GM19043 (cell line): Measurements from ENCODE around the gene TREML4.
"Not testable (repeated sequence)": the region's sequence is repeated elsewhere in the genome, so short reads cannot be mapped to it uniquely, and the experiment has no call there.

ENCODE experiments used
- ATAC-seq: cut with Tn5 transposase; IDR thresholded peaks from one replicate; pipeline ENCODE4 v1.9.1; 2021; ENCODE audit warnings: low read depth; ENCODE audit not compliant: unreplicated experiment

The TREML4 gene

DNA sequence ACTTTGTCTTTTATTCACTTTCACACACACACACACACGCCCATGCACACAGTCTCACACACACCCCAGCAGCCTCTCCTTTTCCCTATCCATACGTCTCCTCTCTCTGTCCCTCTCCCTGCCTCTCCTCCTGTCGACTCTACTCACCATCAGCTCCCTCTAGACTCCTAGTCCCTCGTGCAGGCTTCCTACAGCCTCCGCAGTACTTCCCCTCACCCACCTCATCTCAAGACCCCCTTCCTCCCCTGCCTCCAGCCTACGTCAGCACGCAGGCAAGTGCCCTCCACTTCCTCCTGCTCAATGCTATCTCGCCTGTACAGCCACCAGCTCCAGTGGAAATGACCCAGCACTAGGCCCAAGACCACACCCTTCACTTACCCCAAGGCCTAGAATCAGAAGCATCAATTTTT lies 26.4 kb upstream of the TREML4 start:
- no peak for ATAC-seq

DNA sequence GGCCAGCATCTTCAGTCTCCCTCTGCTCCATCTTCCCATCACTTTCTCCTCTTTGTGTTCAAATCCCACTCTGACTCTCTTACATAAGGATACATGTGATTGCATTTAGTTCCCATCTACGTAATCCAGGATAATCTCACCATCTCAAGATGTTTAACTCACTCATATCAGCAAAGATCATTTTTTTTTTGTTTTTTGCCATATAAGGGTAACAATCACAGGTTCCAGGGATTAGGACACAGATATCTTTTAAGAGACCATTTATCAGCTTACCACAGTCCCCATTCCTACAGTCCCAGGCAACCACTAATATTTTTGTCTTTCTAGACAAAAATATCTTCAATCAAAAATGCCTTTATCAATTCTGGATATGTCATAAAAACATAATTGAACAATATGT lies 24.0 kb upstream of the TREML4 start:
- no peak for ATAC-seq

DNA sequence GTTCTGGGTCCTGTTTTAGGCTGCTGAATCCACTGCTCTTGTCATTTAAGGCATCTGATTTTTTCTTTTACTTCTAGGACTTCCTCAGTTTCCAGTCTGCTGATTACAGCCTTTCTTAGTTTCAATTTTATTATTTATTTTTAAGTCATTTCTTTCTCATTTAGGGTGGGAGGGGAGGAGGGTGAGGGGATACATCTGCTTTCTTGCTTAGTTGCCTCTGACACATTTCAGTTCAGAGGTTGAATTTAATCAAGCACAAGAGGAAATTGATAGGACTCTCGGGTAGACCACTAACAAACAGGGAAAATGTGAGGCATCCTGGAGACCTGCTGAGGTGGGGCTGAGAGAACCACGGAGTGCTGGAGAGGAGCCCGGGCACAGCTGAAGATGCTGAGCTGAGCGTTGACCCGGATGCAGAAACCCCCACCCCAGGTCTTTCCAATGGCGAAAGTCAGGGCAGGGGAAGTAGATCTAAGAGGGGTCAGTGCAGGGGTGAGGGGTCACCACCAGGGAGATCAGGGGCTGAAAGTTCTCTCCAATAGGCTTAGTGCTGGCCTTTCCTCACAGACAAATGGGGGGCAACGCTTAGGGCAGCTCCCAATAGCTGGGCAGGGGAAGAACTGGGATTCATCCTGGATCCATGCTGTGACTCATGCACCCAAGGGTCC lies 19.6 kb upstream of the TREML4 start:
- ATAC-seq, result no peak

DNA sequence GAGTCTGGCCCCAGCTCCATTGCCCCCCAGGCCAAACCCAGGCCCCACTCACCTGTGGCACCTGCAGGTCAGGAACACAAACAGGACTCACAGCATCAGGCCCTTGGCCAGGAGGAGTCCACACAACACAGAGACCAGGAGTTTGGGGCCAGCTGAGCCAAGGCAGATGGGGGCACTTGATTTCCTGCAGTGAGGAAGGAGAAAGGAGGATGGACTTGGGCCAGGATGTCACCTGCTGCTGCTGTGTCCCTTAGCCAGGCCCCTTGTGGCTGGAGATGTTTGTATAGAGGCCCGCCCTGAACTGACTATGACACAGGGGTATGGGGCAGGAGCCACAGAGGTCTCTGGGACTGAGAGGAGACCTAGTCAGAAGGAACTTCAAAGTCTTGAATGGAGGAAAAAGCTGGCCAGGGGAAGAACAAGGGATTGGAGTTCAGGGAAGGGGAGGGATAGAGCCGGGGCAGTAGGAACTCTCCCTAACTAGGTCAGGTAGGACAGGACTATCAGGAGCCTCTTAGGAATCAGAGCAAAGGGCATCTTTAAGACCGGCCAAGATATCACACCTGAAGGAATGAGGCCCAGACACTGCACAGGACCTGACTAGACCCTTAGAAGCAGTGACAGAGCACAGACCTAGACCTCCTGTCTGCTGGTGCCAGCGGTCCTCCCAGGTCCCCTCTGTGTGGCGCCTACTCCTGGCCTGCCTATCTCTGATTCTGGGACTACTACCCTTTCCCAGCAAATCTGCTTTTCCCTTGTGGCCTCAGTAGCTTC lies 18.4 kb upstream of the TREML4 start:
- no peak for ATAC-seq

DNA sequence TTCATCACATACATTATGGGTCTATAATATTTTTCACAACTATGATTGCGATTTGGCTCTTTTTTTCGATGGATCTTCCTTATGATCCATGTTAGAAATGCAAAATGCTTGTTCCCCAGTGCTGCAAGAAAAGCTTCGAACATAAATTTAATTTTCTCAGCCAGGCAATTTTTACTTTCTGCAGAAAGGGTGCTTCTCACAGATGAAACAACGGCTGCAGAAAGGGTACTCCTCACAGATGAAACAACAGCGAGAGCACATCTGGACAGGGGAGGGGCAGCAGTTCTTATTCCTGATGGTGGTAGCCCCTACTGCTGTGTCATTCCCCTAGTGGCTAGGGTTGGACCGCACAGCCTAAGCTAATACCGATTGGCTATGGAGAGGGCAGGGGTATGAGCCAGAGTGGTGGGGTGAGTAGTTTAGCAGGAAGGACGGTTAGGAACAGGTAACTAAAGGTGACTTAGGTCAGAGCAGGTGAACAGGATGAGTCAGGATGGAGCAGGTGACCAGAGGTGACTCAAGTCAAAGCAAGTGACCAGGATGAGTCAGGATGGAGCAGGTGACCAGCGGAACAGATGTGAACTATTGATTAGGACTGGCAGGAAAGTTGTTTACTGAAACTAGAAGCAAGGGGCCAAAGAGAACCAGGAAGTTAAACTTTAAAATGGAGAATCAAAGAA lies 13.4 kb upstream of the TREML4 start:
- no peak for ATAC-seq

DNA sequence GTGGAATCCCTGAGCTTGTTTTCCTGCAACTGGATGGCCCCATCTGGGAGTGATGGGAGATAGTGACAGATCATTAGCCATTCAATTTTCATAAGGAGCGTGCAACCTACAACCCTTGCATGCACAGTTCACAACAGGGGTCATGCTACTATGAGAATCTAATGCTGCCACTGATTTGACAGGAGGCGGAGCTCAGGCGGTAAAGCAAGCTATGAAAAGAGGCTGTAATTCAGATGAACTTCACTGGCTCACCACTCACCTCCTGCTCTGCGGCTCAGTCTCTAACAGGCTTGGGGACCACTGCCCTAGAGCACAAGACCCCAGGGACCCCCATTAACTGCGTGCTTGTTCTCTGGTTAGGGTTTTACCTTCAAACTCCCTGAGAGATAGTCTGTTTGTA lies 12.4 kb upstream of the TREML4 start:
- no peak for ATAC-seq

DNA sequence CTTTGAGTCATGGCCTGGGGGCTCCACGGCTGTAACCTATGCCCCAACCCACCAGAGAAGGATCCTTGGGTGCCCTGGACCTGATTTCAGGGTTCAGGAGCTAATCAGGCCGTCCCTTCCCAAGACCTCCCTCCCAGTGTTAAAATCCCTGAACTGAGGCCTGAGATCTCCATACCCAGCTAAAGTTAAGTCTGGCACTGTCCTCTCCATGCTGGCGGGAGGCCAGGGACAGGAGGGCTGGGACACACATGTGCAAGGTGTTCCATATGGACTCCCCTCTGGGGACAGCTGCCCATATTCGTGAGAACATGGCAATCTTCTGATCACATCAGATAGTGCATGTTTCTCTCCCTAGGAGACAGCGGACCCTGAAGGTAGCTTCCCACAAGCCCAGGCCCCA lies 11.5 kb upstream of the TREML4 start:
- ATAC-seq, result no peak

DNA sequence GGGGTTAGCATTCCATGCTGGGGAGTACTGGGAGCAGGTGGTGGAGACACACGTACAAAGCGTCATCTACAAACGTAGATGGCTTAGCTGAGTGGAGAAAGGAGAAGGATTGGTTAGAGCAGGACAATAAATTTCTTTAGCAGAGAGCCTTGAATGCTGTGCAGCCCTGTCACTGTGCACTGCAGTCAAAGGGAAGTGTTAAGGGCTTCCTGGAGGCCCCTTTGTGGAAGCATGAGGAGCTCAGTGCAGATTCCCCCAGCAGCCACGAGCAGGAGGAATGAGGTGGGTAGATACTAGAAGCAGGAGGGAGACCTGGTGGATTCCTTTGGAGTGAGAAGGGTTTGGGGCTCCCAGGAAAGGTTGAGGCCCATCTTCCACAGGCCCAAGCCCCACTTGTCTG lies 6.1 kb upstream of the TREML4 start:
- ATAC-seq, result no peak

DNA sequence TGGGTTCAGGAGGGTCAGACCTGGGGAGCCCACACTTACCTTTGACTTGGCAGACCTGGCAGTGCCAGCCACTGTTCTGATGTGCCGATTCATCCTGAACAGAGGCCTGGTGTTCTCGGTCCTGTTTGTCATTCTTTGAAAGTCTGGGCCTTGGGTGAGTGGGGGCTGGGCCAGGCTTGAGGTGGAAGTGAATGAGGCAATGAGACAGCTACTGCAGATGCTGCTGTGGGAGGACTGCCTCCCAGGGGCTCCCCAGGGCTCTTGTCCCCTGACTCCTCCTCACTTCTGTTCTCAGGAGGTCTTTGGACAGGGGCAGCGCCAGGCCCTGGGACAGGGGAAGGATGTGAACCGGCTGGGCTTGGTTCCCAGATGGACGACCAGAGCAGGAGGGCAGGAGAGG lies 5.6 kb upstream of the TREML4 start:
- ATAC-seq, result no peak

DNA sequence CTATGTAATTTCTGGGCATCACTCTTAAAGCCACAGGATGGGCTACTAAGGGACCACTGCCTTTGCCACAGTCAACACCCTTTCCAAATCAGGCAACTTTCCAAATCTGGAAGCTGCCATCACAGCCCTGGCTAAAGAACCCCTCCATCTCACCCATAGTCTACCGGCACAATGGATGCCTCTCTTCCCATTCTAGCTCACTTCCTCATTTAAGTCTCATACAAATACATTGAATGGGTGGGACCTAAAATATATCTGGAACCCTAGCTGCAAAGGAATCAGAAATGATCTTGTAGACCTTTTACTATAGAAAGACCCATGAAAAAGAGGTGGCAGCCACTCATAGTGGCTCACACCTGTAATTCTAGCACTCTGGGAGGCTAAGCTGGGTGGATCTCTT lies 3.3 kb upstream of the TREML4 start:
- no peak for ATAC-seq

DNA sequence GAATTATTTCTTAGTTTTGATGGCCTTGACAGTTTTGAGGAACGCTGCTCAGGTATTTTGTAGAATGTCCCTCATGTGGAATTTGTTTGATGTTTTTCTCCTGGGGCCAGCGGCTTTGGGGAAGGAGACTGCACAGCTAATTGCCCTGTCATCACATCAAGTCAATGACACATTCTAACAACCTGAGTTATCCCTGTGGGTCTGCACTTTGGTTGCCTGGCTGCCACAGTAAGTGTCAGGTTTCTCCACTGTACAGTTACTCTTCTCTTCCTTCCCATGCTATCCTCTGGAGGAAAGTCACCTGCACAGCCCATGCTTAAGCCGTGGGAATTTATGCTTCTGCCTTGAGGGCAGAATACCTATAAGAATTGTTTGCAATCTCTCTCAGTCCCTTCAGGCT lies 1.4 kb upstream of the TREML4 start:
- ATAC-seq, result no peak

DNA sequence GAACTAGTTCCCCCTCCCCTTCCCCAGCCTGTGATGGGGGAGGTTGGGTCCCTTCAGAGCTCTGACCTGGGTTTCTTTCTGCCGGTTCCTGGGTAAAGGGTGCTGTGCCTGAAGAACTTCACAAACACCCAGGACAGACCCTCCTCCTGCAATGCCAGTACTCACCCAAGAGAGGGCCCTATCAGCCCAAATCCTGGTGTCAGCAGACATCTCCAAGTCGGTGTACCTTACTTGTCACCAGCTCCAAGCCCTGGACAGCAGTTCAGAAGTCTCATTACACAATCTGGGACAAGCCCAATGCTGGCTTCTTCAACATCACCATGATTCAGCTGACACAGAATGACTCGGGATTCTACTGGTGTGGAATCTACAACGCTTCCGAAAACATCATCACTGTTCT lies 467 bp downstream of the TREML4 start:
- ATAC-seq, result no peak

DNA sequence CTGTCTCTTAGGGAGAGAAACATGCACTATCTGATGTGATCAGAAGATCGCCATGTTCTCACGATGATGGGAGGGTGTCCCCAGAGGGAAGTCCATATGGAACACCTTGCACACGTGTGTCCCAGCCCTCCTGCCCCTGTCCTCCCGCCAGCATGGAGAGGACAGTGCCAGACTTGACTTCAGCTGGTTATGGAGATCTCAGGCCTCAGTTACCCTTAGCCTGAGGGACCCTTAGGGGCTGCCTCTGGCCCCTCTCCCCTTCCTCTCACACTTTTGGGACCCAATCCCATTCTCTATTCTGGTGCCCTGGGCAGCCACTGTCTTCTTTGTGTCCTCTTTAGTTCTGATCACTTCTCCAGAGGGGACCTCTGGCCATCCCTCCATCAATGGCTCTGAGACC lies 1.6 kb downstream of the TREML4 start:
- no peak for ATAC-seq

DNA sequence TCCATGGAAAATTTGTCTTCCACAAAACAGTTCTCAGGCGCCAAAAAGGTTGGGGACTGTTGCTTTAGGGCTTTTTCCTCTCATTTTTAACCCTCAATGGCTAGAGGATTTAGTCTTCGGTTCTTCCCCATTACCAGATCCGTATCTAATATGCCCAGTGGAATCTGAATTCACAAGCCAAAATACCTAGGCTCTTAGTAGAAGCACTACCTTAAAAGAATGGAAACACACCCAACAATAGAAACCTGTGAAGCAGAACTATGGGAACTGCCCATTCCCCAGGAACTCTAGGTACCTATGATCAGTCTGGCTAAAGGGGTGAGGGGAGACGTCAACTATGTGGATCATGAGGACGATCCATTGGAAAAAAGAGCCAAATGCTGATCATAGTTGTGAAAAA lies 3.1 kb downstream of the TREML4 start:
- no peak for ATAC-seq

DNA sequence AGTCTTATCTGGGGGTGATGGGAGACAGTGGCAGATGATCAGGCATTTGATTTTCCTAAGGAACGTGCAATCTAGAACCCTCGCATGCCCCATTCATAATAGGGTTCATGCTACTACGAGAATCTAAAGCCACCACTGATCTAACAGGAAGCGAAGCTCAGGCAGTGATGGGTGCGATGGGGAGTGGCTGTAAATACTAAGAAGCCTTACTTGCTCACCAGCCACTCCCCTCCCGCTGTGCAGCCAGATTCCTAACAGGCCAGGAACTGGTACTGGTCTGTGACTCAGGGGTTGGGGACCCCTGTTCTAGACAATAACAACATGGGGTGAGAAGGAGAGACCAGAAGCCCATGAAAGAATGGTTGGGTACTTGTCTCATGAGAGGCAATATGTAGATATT lies 4.5 kb downstream of the TREML4 start:
- ATAC-seq, result no peak

DNA sequence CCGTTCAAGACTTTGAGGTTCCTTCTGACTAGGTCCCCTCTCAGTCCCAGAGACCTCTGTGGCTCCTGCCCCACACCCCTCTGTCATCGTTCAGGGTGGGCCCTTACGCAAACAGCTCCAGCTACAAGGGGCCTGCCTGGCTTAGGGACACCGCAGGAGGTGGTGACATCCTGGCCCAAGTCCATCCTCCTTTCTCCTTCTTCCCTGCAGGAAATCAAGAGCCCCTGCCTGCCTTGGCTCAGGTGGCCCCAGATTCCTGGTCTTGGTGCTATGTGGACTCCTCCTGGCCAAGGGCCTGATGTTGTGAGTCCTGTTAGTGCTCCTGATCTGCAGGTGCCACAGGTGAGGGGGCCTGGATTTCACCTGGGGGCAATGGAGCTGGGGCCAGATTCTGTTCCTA lies 8.1 kb downstream of the TREML4 start:
- no peak for ATAC-seq

DNA sequence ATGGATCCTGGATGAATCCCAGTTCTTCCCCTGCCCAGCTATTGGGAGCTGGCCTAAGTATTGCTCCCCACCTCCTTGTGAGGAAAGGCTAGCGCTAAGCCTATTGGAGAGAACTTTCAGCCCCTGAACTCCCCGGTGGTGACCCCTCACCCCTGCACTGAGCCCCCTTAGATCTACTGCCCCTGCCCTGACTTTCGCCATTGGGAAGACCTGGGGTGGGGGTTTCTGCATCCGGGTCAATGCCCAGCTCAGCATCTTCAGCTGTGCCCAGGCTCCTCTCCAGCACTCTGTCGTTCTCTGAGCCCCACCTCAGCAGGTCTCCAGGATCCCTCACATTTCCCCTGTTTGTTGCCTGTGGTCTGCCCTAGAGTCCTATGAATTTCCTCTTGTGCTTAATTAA lies 9.0 kb downstream of the TREML4 start:
- ATAC-seq, result no peak

DNA sequence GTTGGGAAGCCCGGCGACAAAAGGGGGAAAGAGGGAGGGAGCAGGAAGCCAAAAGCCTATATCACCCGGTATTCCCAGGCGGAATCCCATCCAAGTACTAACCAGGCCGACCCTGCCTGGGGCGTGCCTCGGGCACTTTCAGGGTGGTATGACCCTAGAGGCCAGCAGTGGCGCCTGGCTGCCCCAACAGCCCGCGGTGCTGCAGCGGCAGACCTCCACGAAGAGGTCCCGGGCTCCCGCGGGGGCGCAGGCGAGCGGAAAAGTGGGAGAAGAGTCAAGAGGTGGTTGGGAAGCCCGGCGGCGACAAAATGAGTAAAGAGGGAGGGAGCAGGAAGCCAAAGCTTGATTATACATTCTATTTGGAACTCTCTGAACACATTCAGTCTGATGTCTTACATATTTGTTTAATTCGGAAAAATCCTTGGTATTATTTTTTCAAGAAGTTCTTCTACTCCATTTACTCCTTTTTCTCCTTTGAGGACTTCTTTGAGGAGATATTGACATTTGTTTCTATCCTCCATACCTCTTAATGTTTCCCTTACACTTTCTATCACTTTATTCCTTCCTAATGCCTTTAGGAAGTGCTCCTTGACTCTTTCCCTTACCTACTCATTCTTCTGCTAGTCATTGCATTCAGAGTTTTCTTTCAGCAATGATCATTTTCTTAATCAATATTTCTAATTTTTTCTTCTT lies 11.5 kb downstream of the TREML4 start:
- no peak for ATAC-seq

DNA sequence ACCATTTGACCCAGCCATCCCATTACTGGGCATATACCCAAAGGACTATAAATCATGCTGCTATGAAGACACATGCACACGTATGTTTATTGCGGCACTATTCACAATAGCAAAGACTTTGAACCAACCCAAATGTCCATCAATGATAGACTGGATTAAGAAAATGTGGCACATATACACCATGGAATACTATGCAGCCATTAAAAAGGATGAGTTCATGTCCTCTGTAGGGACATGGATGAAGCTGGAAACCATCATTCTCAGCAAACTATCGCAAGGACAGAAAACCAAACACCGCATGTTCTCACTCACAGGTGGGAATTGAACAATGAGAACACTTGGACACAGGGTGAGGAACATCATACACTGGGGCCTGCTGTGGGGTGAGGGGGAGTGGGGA lies 18.4 kb downstream of the TREML4 start:
- ATAC-seq, result not testable (repeated sequence)

DNA sequence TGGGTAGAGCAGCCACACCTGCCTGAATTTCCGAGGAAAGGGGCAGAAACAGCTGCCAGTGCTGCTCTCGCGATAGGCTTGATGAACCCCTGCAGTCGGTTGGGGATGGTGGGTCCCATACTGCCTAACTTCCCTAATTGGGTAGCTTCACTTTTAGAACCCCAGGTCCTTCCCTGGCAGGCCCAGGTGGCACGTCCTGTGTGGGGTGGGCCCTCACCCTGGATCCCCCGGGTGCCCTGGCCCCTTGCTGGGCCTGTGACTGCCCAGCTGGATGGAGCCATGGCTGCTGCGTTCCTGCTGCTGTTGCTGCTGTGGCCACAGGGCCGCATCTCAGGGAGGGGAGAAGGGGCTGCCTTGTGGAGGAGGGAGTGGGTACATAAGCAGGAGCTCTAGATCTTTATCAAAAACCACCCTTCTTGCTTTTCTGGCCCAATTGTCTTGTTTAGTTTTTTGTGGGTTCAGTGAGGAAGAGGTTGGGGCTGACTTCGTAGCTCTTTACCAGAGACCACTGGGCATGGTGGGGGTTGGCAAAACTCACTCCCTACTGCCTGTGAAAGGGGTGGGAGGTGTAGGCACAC lies 19.2 kb downstream of the TREML4 start:
- ATAC-seq, result no peak
